CD14-positive monocyte (primary cell): Measurements from ENCODE around the gene MAST2. TPM values are rescaled to one million over a fixed set of nuclear protein-coding genes. Genes with fewer than 3 reads are reported as not detected.

ENCODE experiments used
- DNase-seq, 3 donors: peaks; one replicate each; pipeline ENCODE4 v3.0.0-alpha.2; 2011 to 2022
- H2AFZ ChIP-seq: 2 replicates; pipeline ENCODE4 v1.6.0; 2012; ENCODE audit warnings: mild to moderate bottlenecking, low read depth, low read length, inconsistent platforms; ENCODE audit not compliant: insufficient read depth, poor library complexity, severe bottlenecking
- H3K27ac ChIP-seq, 2 donors: 1 replicate in 1 of 2; 2 replicates in 1 of 2; pipeline ENCODE4 v1.5.1; 2012 to 2013; ENCODE audit warnings: low read length in 2 of 2, control low read depth in 1 of 2, inconsistent platforms in 1 of 2, low read depth in 1 of 2, mild to moderate bottlenecking in 1 of 2
- H3K27me3 ChIP-seq, 2 donors: one replicate each; pipeline versions ENCODE4 v1.6.0 to v1.6.1; 2011 to 2013; ENCODE audit warnings: low read length in 2 of 2; ENCODE audit not compliant: control insufficient read depth in 2 of 2, insufficient read depth in 2 of 2
- H3K36me3 ChIP-seq, 2 donors: replicated peaks in 1 of 2; 1 replicate in 1 of 2; 2 replicates in 1 of 2; pipeline versions ENCODE4 v1.5.1 to v1.6.1; 2012 to 2013; ENCODE audit warnings: low read length in 2 of 2, control low read depth in 1 of 2, inconsistent platforms in 1 of 2, mild to moderate bottlenecking in 1 of 2; ENCODE audit not compliant: insufficient read depth in 2 of 2, control insufficient read depth in 1 of 2
- H3K4me1 ChIP-seq, 2 donors: 1 replicate in 1 of 2; 2 replicates in 1 of 2; pipeline versions ENCODE4 v1.5.1 to v1.6.1; 2012 to 2013; ENCODE audit warnings: low read length in 2 of 2, control low read depth in 1 of 2, inconsistent platforms in 1 of 2, mild to moderate bottlenecking in 1 of 2, moderate library complexity in 1 of 2; ENCODE audit not compliant: insufficient read depth in 2 of 2, control insufficient read depth in 1 of 2
- H3K4me2 ChIP-seq: replicated peaks from 2 replicates; pipeline ENCODE3; 2012; ENCODE audit warnings: low read length, moderate library complexity, mild to moderate bottlenecking; ENCODE audit not compliant: poor library complexity, severe bottlenecking; ENCODE audit errors: extremely low read depth
- H3K4me3 ChIP-seq, 3 experiments: fragments of 200-600 bp in 1 of 3; sonication (generic) in 1 of 3; replicated peaks in 1 of 3; 1 replicate in 2 of 3; 2 replicates in 1 of 3; pipeline ENCODE4 v1.5.1; 2011 to 2013; ENCODE audit warnings: low read length in 3 of 3, mild to moderate bottlenecking in 3 of 3, control low read depth in 2 of 3, low read depth in 2 of 3, inconsistent platforms in 1 of 3, moderate library complexity in 1 of 3
- H3K79me2 ChIP-seq: 2 replicates; pipeline ENCODE4 v1.6.0; 2012; ENCODE audit warnings: mild to moderate bottlenecking, control low read depth, inconsistent platforms, low read length, moderate library complexity; ENCODE audit not compliant: insufficient read depth
- H3K9ac ChIP-seq: 2 replicates; pipeline ENCODE4 v1.6.0; 2017; ENCODE audit warnings: low read length, mild to moderate bottlenecking; ENCODE audit not compliant: insufficient read depth, poor library complexity, severe bottlenecking
- H3K9me3 ChIP-seq, 2 donors: replicated peaks in 1 of 2; 1 replicate in 1 of 2; 2 replicates in 1 of 2; pipeline versions ENCODE4 v1.5.1 to v1.6.1; 2012 to 2013; ENCODE audit warnings: low read length in 2 of 2, control low read depth in 1 of 2; ENCODE audit not compliant: control insufficient read depth in 1 of 2, insufficient read depth in 1 of 2
- H4K20me1 ChIP-seq: 2 replicates; pipeline ENCODE4 v1.6.0; 2012; ENCODE audit warnings: mild to moderate bottlenecking, low read length, control low read depth, moderate library complexity; ENCODE audit not compliant: insufficient read depth
- H3K27ac Mint-ChIP-seq, 7 donors: one replicate each; pipeline ENCODE4 v1.8.0; 2020; ENCODE audit warnings: mild to moderate bottlenecking in 7 of 7, mixed read lengths in 7 of 7, moderate library complexity in 6 of 7, inconsistent platforms in 2 of 7
- H3K27me3 Mint-ChIP-seq, 3 donors: one replicate each; pipeline ENCODE4 v1.8.0; 2021 to 2022; ENCODE audit warnings: low read depth in 3 of 3, mild to moderate bottlenecking in 3 of 3, mixed read lengths in 3 of 3, moderate library complexity in 3 of 3, inconsistent platforms in 1 of 3
- H3K36me3 Mint-ChIP-seq, 2 donors: one replicate each; pipeline ENCODE4 v1.8.0; 2020; ENCODE audit warnings: mixed read lengths in 2 of 2, inconsistent platforms in 1 of 2, mild to moderate bottlenecking in 1 of 2
- H3K4me1 Mint-ChIP-seq: one replicate; pipeline ENCODE4 v1.8.0; 2020; ENCODE audit warnings: mild to moderate bottlenecking, mixed read lengths
- H3K4me3 Mint-ChIP-seq, 2 donors: one replicate each; pipeline ENCODE4 v1.8.0; 2020; ENCODE audit warnings: mild to moderate bottlenecking in 2 of 2, mixed read lengths in 2 of 2, moderate library complexity in 1 of 2
- H3K9me3 Mint-ChIP-seq, 7 donors: one replicate each; pipeline ENCODE4 v1.8.0; 2020 to 2022; ENCODE audit warnings: mixed read lengths in 7 of 7, mild to moderate bottlenecking in 6 of 7, moderate library complexity in 6 of 7, inconsistent platforms in 2 of 7
- WGBS: methylation state at CpG from one replicate; pipeline ENCODE4 v1.1.5; 2013; ENCODE audit warnings: missing lambda C conversion rate; ENCODE audit not compliant: insufficient coverage; 5-methylcytosine and 5-hydroxymethylcytosine counted together
- intact Hi-C, 2 donors: fragments of 100-400 bp; cut with micrococcal nuclease; formaldehyde crosslinking; loops; one replicate each; pipeline versions ENCODE4 v1.15.0 to v1.15.1; 2023
- polyA plus RNA-seq, 3 donors: library from polyadenylated mRNA; depleted of rRNA in 1 of 3; unstranded in 2 of 3; stranded (reverse) in 1 of 3; fragments of 300-500 nt in 2 of 3; fragments of >200 nt in 1 of 3; fragmentation: Illumina TruSeq in 2 of 3; gene quantifications; 1 replicate in 2 of 3; 2 replicates in 1 of 3; pipeline ENCODE4 v1.2.3, GENCODE V29; 2012 to 2021
- TF ChIP-seq, protein P1 (sequence below): fragments of 200-600 bp; IDR thresholded peaks from one replicate; pipeline ENCODE4 v1.8.0; 2022; ENCODE audit warnings: antibody characterized with exemption, mild to moderate bottlenecking

MAST2 gene
- polyA plus RNA-seq, 3 donors: 1.0 to 7.2 (median 2.5) TPM

- Histone ChIP-seq H4K20me1 (no peaks in the 10 kb centered on the region), H3K27me3 (peaks cover 0 to 19% of the 10 kb centered on the region in 2 donors), H3K4me2 (no peak overlapping the region), H3K36me3 (no peaks in the 10 kb centered on the region), H3K4me1 (no peaks in the 10 kb centered on the region), H2AFZ (no peak overlapping the region), H3K9me3 (no peaks in the 10 kb centered on the region), H3K79me2 (no peaks in the 10 kb centered on the region), H3K9ac (no peak overlapping the region), H3K4me3 (no peak overlapping the region), H3K27ac (no peak overlapping the region)
- no peak overlapping the region for H3K4me3 Mint-ChIP-seq
- H3K27ac Mint-ChIP-seq: no peak overlapping the region
- TF ChIP-seq, protein P1, sequence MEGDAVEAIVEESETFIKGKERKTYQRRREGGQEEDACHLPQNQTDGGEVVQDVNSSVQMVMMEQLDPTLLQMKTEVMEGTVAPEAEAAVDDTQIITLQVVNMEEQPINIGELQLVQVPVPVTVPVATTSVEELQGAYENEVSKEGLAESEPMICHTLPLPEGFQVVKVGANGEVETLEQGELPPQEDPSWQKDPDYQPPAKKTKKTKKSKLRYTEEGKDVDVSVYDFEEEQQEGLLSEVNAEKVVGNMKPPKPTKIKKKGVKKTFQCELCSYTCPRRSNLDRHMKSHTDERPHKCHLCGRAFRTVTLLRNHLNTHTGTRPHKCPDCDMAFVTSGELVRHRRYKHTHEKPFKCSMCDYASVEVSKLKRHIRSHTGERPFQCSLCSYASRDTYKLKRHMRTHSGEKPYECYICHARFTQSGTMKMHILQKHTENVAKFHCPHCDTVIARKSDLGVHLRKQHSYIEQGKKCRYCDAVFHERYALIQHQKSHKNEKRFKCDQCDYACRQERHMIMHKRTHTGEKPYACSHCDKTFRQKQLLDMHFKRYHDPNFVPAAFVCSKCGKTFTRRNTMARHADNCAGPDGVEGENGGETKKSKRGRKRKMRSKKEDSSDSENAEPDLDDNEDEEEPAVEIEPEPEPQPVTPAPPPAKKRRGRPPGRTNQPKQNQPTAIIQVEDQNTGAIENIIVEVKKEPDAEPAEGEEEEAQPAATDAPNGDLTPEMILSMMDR: no peak
- WGBS: no CpG with 5 or more reads among the region's 2 CpGs
- H3K4me1 Mint-ChIP-seq: peaks cover 2% of the 10 kb centered on the region
- H3K27me3 Mint-ChIP-seq: peaks cover 13 to 14% (median 13%) of the 10 kb centered on the region in 3 donors
- H3K9me3 Mint-ChIP-seq: peaks cover 0 to 2% (median 0%) of the 10 kb centered on the region in 7 donors
- intact Hi-C loops: no loop called here
- no peak for DNase-seq
- H3K36me3 Mint-ChIP-seq: peaks cover 14 to 17% of the 10 kb centered on the region in 2 donors
These were observed 82.8 kb downstream of the MAST2 start for GRCh38 chr1:45886229-45886628.

- Mint-ChIP-seq H3K4me1 (peaks cover 2% of the 10 kb centered on the region), H3K9me3 (peaks cover 0 to 2% (median 0%) of the 10 kb centered on the region in 7 donors), H3K27ac (no peak overlapping the region), H3K27me3 (peaks cover 7 to 13% (median 10%) of the 10 kb centered on the region in 3 donors), H3K36me3 (peaks cover 14 to 16% of the 10 kb centered on the region in 2 donors), H3K4me3 (no peak overlapping the region)
- H2AFZ ChIP-seq: no peak overlapping the region
- H3K9me3 ChIP-seq: no peaks in the 10 kb centered on the region
- H3K27me3 ChIP-seq: peaks cover 0 to 11% of the 10 kb centered on the region in 2 donors
- H3K27ac ChIP-seq: no peak overlapping the region
- H3K36me3 ChIP-seq: no peaks in the 10 kb centered on the region
- H3K9ac ChIP-seq: no peak overlapping the region
- intact Hi-C loops: no loop called here
- no peaks in the 10 kb centered on the region for H3K4me1 ChIP-seq
- no peaks in the 10 kb centered on the region for H3K79me2 ChIP-seq
- no peaks in the 10 kb centered on the region for H4K20me1 ChIP-seq
- no CpG with 5 or more reads among the region's 1 CpG for WGBS
- H3K4me2 ChIP-seq: no peak overlapping the region
- H3K4me3 ChIP-seq: no peak overlapping the region
- TF ChIP-seq, protein P1: no peak
- DNase-seq: no peak
These were observed 83.9 kb downstream of the MAST2 start for GRCh38 chr1:45887156-45887842.
